SK-N-SH treated with all-trans-retinoic acid at 6 μM for 48 hours (cell line): ENCODE data around the gene IGFL1.

Experiments used
- BACH2 ChIP-seq: fragments of 250-450 bp; sonication (Bioruptor Pico); IDR thresholded peaks from 2 replicates; pipeline ENCODE4 v1.9.0; 2021; ENCODE audit warnings: mild to moderate bottlenecking, borderline replicate concordance
- CSDC2 ChIP-seq: fragments of 250-450 bp; sonication (Bioruptor Pico); IDR thresholded peaks from 2 replicates; pipeline ENCODE4 v1.5.0; 2020; ENCODE audit warnings: mild to moderate bottlenecking, moderate library complexity
- ESRRG ChIP-seq: fragments of 250-450 bp; sonication (Bioruptor Pico); IDR thresholded peaks from 2 replicates; pipeline ENCODE4 v1.6.1; 2021; ENCODE audit warnings: mild to moderate bottlenecking
- ISL1 ChIP-seq: fragments of 250-450 bp; sonication (Bioruptor Pico); IDR thresholded peaks from 2 replicates; pipeline ENCODE4 v2.1.2; 2022; ENCODE audit warnings: mild to moderate bottlenecking, moderate library complexity
- OSR1 ChIP-seq: fragments of 250-450 bp; sonication (Bioruptor Pico); IDR thresholded peaks from 2 replicates; pipeline ENCODE4 v1.8.0; 2022; ENCODE audit warnings: moderate library complexity, mild to moderate bottlenecking, inconsistent platforms
- PPARA ChIP-seq: fragments of 250-450 bp; sonication (Bioruptor Pico); IDR thresholded peaks from 2 replicates; pipeline ENCODE4 v1.5.0; 2020; ENCODE audit warnings: mild to moderate bottlenecking, borderline replicate concordance
- RARB ChIP-seq: fragments of 250-450 bp; sonication (Bioruptor Pico); IDR thresholded peaks from 2 replicates; pipeline ENCODE4 v1.8.0; 2021; ENCODE audit warnings: mild to moderate bottlenecking, moderate library complexity
- TOX ChIP-seq: fragments of 250-450 bp; sonication (Bioruptor Pico); IDR thresholded peaks from 2 replicates; pipeline ENCODE4 v1.8.0; 2021; ENCODE audit warnings: mild to moderate bottlenecking, moderate library complexity, borderline replicate concordance
- ZFP3 ChIP-seq: fragments of 250-450 bp; sonication (Bioruptor Pico); IDR thresholded peaks from 2 replicates; pipeline ENCODE4 v1.5.0; 2020; ENCODE audit warnings: mild to moderate bottlenecking, moderate library complexity
- ZFP30 ChIP-seq: fragments of 450-650 bp; formaldehyde crosslinking; IDR thresholded peaks from 2 replicates; pipeline ENCODE4 v1.5.0; 2022; ENCODE audit warnings: mild to moderate bottlenecking, moderate library complexity
- TF ChIP-seq, protein P1 (sequence below): fragments of 250-450 bp; sonication (Bioruptor Pico); IDR thresholded peaks from 2 replicates; pipeline ENCODE4 v1.8.0; 2021; ENCODE audit warnings: low read depth, mild to moderate bottlenecking, moderate library complexity, borderline replicate concordance
- TF ChIP-seq, protein P2 (sequence below): fragments of 250-450 bp; sonication (Bioruptor Pico); IDR thresholded peaks from 2 replicates; pipeline ENCODE4 v1.8.0; 2020; ENCODE audit warnings: mild to moderate bottlenecking, moderate library complexity, borderline replicate concordance
- TF ChIP-seq, protein P3 (sequence below): fragments of 250-450 bp; sonication (Bioruptor Pico); IDR thresholded peaks from 2 replicates; pipeline ENCODE4 v1.5.0; 2020; ENCODE audit warnings: mild to moderate bottlenecking, moderate library complexity

DNA sequence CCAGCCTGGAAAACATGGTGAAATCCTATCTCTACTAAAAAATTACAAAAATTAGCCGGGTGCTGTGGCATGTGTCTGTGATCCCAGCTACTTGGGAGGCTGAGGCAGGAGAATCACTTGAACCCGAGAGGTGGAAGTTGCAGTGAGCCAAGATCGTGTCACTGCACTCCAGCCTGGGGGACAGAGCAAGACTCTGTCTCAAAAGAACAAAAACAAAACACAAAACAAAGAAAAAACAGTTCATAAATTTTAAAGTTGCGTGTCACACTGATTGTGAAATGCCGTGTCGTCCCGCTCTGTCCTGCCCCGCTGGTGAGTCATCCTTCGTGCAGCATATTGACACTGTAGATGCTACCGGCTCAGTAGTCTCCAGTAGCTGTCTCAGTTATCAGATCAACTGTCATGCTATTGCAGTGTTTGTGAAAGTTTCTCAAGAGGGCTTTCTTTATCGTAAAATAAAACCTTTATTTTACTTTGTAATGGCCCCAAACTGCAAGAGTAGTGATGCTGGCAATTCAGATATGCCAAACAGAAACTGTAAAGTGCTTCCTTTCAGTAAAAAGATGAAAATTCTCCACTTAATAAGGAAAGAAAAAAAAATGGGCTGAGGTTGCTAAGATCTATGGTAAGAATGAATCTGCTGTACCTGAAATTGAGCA is 36.4 kb upstream of the IGFL1 start:
- TF ChIP-seq ISL1 (CRISPR knock-in tag), result no peak
- TF ChIP-seq, protein P1, sequence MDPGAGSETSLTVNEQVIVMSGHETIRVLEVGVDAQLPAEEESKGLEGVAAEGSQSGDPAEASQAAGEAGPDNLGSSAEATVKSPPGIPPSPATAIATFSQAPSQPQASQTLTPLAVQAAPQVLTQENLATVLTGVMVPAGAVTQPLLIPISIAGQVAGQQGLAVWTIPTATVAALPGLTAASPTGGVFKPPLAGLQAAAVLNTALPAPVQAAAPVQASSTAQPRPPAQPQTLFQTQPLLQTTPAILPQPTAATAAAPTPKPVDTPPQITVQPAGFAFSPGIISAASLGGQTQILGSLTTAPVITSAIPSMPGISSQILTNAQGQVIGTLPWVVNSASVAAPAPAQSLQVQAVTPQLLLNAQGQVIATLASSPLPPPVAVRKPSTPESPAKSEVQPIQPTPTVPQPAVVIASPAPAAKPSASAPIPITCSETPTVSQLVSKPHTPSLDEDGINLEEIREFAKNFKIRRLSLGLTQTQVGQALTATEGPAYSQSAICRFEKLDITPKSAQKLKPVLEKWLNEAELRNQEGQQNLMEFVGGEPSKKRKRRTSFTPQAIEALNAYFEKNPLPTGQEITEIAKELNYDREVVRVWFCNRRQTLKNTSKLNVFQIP, result no peak
- TF ChIP-seq TOX (CRISPR knock-in tag), result no peak
- no peak for TF ChIP-seq CSDC2 (CRISPR knock-in tag)
- TF ChIP-seq BACH2 (CRISPR knock-in tag), result no peak
- TF ChIP-seq, protein P2, sequence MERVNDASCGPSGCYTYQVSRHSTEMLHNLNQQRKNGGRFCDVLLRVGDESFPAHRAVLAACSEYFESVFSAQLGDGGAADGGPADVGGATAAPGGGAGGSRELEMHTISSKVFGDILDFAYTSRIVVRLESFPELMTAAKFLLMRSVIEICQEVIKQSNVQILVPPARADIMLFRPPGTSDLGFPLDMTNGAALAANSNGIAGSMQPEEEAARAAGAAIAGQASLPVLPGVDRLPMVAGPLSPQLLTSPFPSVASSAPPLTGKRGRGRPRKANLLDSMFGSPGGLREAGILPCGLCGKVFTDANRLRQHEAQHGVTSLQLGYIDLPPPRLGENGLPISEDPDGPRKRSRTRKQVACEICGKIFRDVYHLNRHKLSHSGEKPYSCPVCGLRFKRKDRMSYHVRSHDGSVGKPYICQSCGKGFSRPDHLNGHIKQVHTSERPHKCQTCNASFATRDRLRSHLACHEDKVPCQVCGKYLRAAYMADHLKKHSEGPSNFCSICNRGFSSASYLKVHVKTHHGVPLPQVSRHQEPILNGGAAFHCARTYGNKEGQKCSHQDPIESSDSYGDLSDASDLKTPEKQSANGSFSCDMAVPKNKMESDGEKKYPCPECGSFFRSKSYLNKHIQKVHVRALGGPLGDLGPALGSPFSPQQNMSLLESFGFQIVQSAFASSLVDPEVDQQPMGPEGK (CRISPR knock-in tag), result no peak
- TF ChIP-seq ESRRG, result no peak
- no peak for TF ChIP-seq ZFP30 (CRISPR knock-in tag)
- no peak for TF ChIP-seq PPARA (CRISPR knock-in tag)
- TF ChIP-seq RARB (CRISPR knock-in tag), result no peak
- TF ChIP-seq OSR1 (CRISPR knock-in tag), result no peak
- TF ChIP-seq, protein P3, sequence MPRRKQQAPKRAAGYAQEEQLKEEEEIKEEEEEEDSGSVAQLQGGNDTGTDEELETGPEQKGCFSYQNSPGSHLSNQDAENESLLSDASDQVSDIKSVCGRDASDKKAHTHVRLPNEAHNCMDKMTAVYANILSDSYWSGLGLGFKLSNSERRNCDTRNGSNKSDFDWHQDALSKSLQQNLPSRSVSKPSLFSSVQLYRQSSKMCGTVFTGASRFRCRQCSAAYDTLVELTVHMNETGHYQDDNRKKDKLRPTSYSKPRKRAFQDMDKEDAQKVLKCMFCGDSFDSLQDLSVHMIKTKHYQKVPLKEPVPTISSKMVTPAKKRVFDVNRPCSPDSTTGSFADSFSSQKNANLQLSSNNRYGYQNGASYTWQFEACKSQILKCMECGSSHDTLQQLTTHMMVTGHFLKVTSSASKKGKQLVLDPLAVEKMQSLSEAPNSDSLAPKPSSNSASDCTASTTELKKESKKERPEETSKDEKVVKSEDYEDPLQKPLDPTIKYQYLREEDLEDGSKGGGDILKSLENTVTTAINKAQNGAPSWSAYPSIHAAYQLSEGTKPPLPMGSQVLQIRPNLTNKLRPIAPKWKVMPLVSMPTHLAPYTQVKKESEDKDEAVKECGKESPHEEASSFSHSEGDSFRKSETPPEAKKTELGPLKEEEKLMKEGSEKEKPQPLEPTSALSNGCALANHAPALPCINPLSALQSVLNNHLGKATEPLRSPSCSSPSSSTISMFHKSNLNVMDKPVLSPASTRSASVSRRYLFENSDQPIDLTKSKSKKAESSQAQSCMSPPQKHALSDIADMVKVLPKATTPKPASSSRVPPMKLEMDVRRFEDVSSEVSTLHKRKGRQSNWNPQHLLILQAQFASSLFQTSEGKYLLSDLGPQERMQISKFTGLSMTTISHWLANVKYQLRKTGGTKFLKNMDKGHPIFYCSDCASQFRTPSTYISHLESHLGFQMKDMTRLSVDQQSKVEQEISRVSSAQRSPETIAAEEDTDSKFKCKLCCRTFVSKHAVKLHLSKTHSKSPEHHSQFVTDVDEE, result no peak
- TF ChIP-seq ZFP3 (CRISPR knock-in tag), result no peak
